KMS-11 (cell line): ENCODE results near the gene NBEA.

Experiments used
- H2AFZ ChIP-seq: fragments of 200-600 bp; sonication (generic); 2 replicates; pipeline ENCODE4 v1.6.1; 2016; ENCODE audit warnings: antibody characterized with exemption, mixed run types, low read depth
- H3K27ac ChIP-seq: fragments of 200-600 bp; sonication (generic); 2 replicates; pipeline ENCODE4 v1.6.1; 2016; ENCODE audit warnings: mild to moderate bottlenecking, mixed run types
- H3K27me3 ChIP-seq: fragments of 200-600 bp; sonication (generic); 2 replicates; pipeline ENCODE4 v1.6.1; 2017; ENCODE audit warnings: mild to moderate bottlenecking, low read depth, mixed run types, moderate library complexity; ENCODE audit not compliant: insufficient read depth
- H3K36me3 ChIP-seq: fragments of 200-600 bp; sonication (generic); 2 replicates; pipeline ENCODE4 v1.6.1; 2017; ENCODE audit warnings: mild to moderate bottlenecking, mixed run types; ENCODE audit not compliant: insufficient read depth
- H3K4me1 ChIP-seq: fragments of 200-600 bp; sonication (generic); 2 replicates; pipeline ENCODE4 v1.6.1; 2016; ENCODE audit warnings: mild to moderate bottlenecking, low read depth, mixed run types; ENCODE audit not compliant: poor library complexity, severe bottlenecking
- H3K4me2 ChIP-seq: fragments of 200-600 bp; sonication (generic); 2 replicates; pipeline ENCODE4 v1.7.0; 2016; ENCODE audit warnings: mild to moderate bottlenecking, mixed run types
- H3K4me3 ChIP-seq: fragments of 200-600 bp; sonication (generic); IDR thresholded peaks from 2 replicates; pipeline ENCODE4 v1.6.1; 2017; ENCODE audit warnings: low read depth, low read length, mixed read lengths; ENCODE audit not compliant: insufficient read depth
- H3K79me2 ChIP-seq: fragments of 200-600 bp; sonication (generic); 2 replicates; pipeline ENCODE4 v1.6.1; 2016; ENCODE audit warnings: low read depth, mixed run types; ENCODE audit not compliant: insufficient read depth
- H3K9ac ChIP-seq: fragments of 200-600 bp; sonication (generic); 2 replicates; pipeline ENCODE4 v1.6.1; 2016; ENCODE audit warnings: mild to moderate bottlenecking, mixed run types
- H4K20me1 ChIP-seq: fragments of 200-600 bp; sonication (generic); 2 replicates; pipeline ENCODE4 v1.6.1; 2016; ENCODE audit warnings: mild to moderate bottlenecking, mixed run types; ENCODE audit not compliant: insufficient read depth
- TF ChIP-seq, protein P1 (sequence below): fragments of 200-600 bp; sonication (generic); conservative IDR thresholded peaks from 2 replicates; pipeline ENCODE4 v1.6.1; 2017; ENCODE audit warnings: low read depth, mild to moderate bottlenecking, antibody characterized with exemption, low read length, moderate library complexity, mixed read lengths

Gene NBEA

DNA sequence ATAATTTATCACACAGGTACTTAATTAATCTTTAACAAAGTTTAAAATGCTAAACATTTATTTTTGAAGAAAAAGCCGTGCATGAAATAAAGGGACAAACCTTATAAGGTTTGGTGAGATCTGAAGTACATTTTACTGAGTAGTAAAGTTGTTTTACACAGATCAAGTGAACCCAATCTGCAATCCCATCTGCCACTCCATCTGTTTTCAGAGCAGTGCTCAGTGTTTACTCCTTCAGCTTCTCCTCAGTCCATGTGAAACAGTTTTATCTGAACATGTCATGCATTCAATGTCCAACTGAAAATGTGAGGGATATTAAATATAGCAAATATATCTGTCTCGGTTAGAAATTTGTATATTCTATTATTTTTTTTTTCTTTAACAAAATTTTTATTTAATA lies 367.6 kb downstream of the NBEA start:
- Histone ChIP-seq H3K27ac (no peak overlapping the region), H3K4me1 (no peaks in the 10 kb centered on the region), H3K9ac (no peak overlapping the region), H3K4me3 (no peak overlapping the region), H3K36me3 (no peaks in the 10 kb centered on the region), H2AFZ (no peak overlapping the region), H3K27me3 (no peaks in the 10 kb centered on the region), H3K4me2 (no peak overlapping the region), H4K20me1 (no peaks in the 10 kb centered on the region), H3K79me2 (no peaks in the 10 kb centered on the region)
- TF ChIP-seq, protein P1, sequence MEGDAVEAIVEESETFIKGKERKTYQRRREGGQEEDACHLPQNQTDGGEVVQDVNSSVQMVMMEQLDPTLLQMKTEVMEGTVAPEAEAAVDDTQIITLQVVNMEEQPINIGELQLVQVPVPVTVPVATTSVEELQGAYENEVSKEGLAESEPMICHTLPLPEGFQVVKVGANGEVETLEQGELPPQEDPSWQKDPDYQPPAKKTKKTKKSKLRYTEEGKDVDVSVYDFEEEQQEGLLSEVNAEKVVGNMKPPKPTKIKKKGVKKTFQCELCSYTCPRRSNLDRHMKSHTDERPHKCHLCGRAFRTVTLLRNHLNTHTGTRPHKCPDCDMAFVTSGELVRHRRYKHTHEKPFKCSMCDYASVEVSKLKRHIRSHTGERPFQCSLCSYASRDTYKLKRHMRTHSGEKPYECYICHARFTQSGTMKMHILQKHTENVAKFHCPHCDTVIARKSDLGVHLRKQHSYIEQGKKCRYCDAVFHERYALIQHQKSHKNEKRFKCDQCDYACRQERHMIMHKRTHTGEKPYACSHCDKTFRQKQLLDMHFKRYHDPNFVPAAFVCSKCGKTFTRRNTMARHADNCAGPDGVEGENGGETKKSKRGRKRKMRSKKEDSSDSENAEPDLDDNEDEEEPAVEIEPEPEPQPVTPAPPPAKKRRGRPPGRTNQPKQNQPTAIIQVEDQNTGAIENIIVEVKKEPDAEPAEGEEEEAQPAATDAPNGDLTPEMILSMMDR, result no peak

DNA sequence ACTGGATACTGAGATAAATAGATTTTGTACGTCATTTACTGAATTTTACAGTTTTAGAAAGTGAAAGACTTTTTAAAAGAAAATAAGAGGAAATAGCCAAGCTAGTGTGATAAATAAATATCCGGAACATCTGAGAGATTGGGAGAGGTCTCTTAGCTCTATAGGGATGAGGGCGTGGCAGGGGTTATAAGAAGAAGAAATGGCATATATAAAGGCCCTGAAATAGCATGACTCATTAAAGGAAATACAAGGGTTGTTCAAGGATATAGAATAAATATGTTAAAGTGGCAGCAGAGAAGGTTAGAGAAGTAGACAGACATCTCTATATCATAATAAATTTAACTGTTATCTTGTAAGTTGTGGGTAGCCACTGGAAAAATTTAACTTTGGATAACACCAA lies 390.1 kb downstream of the NBEA start:
- H3K79me2 ChIP-seq, result no peaks in the 10 kb centered on the region
- H3K9ac ChIP-seq, result no peak overlapping the region
- no peaks in the 10 kb centered on the region for H4K20me1 ChIP-seq
- no peak overlapping the region for H2AFZ ChIP-seq
- no peak overlapping the region for H3K27ac ChIP-seq
- H3K36me3 ChIP-seq, result no peaks in the 10 kb centered on the region
- H3K4me1 ChIP-seq, result no peaks in the 10 kb centered on the region
- no peaks in the 10 kb centered on the region for H3K27me3 ChIP-seq
- no peak overlapping the region for H3K4me3 ChIP-seq
- no peak overlapping the region for H3K4me2 ChIP-seq
- TF ChIP-seq, protein P1, result no peak

DNA sequence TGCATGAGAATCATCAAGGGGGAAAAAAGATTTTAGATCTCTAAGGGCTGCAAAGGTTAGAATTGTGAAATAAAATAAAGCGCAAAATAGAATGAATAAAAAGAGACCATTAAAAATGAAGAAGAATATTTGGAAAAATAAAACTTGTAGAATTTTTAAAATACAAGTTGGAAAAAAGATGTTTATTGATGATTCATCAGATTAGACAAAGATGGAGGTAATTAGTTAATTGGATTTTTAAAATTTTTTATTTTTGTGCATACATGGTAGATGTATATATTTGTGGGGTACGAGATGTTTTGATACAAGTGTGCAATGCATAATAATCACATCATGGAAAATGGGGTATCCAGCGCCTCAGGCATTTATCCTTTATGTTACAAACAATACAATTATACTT lies 391.1 kb downstream of the NBEA start:
- no peak overlapping the region for H3K9ac ChIP-seq
- no peak overlapping the region for H3K27ac ChIP-seq
- H4K20me1 ChIP-seq, result no peaks in the 10 kb centered on the region
- H3K27me3 ChIP-seq, result no peaks in the 10 kb centered on the region
- TF ChIP-seq, protein P1, result no peak
- no peak overlapping the region for H2AFZ ChIP-seq
- H3K4me2 ChIP-seq, result no peak overlapping the region
- H3K36me3 ChIP-seq, result no peaks in the 10 kb centered on the region
- H3K4me3 ChIP-seq, result no peak overlapping the region
- H3K4me1 ChIP-seq, result no peaks in the 10 kb centered on the region
- no peaks in the 10 kb centered on the region for H3K79me2 ChIP-seq

DNA sequence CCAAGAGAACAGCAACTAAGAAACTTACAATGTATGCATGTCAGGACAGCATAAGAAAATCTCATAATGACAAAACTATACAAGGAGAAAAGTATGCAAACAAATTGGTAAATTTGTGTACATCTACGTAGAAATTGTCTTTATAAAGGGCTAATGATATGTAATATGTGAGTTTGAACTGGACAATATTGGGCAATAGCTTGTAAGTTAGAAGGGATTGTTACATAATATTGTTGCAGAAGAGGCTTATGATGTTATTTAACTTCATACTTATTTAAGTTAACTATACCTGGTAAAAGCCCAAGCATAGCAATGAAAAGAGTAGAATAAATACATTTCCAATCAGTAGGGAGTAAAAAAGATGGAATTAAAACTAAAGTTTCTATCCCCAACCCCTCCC lies 400.4 kb downstream of the NBEA start:
- H3K79me2 ChIP-seq, result no peaks in the 10 kb centered on the region
- no peaks in the 10 kb centered on the region for H3K4me1 ChIP-seq
- no peaks in the 10 kb centered on the region for H3K36me3 ChIP-seq
- no peaks in the 10 kb centered on the region for H3K27me3 ChIP-seq
- no peak overlapping the region for H3K27ac ChIP-seq
- TF ChIP-seq, protein P1, result no peak
- H3K4me2 ChIP-seq, result no peak overlapping the region
- H3K9ac ChIP-seq, result no peak overlapping the region
- no peak overlapping the region for H3K4me3 ChIP-seq
- H2AFZ ChIP-seq, result no peak overlapping the region
- no peaks in the 10 kb centered on the region for H4K20me1 ChIP-seq

DNA sequence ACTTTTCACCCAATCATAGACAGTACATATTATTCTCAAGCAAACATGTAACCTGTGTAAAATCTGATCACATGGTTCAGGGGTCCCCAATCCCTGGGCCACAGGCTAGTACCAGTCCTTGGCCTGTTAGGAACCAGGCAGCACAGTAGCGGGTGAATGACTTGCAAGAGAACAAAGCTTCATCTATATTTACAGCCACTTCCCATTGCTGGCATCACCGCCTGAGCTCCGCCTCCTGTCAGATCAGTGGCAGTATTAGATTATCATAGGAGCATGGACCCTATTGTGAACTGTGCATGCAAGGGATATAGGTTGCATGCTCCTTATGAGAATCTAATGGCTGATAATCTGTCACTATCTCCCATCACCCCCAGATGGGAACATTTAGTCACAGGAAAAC lies 401.3 kb downstream of the NBEA start:
- Histone ChIP-seq H3K4me2 (no peak overlapping the region), H3K9ac (no peak overlapping the region), H3K27me3 (no peaks in the 10 kb centered on the region), H2AFZ (no peak overlapping the region), H4K20me1 (no peaks in the 10 kb centered on the region), H3K27ac (no peak overlapping the region), H3K36me3 (no peaks in the 10 kb centered on the region), H3K4me1 (no peaks in the 10 kb centered on the region), H3K4me3 (no peak overlapping the region), H3K79me2 (no peaks in the 10 kb centered on the region)
- TF ChIP-seq, protein P1, result no peak
